HFF-Myc (cell line): ENCODE measurements around the gene SLC35F1.

Source experiments
- DNase-seq: peaks from one replicate; pipeline ENCODE4 v3.0.0-alpha.2; 2011; ENCODE audit warnings: low read depth; ENCODE audit errors: extremely low read depth
- H3K4me3 ChIP-seq: replicated peaks from 2 replicates; pipeline ENCODE4 v1.5.1; 2011; ENCODE audit warnings: low read depth, mild to moderate bottlenecking, control low read depth, low read length
- TF ChIP-seq, protein P1 (sequence below): IDR thresholded peaks from 2 replicates; pipeline ENCODE4 v1.5.1; 2012; ENCODE audit warnings: mild to moderate bottlenecking, low read depth, low read length, control low read depth; ENCODE audit errors: missing control alignments

The SLC35F1 gene

DNA sequence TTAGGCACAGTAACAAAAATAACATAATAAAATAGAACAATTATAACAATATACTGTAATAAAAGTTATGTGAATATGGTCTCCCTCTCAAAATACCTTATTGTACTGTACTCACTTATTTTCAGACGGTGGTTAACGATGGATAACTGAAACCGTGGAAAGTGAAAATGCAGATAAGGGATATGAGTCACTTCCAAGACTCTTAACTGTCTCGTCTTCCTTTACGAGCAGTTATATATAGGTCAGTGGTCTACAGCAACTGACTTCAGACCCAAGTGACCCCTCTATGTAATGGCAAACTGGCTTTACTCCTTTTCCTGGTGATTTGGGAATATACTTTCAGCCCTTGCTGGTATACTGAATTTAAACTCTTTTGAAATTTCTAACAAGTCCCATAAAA lies 261.4 kb downstream of the SLC35F1 start:
- no peak overlapping the region for H3K4me3 ChIP-seq
- TF ChIP-seq, protein P1, sequence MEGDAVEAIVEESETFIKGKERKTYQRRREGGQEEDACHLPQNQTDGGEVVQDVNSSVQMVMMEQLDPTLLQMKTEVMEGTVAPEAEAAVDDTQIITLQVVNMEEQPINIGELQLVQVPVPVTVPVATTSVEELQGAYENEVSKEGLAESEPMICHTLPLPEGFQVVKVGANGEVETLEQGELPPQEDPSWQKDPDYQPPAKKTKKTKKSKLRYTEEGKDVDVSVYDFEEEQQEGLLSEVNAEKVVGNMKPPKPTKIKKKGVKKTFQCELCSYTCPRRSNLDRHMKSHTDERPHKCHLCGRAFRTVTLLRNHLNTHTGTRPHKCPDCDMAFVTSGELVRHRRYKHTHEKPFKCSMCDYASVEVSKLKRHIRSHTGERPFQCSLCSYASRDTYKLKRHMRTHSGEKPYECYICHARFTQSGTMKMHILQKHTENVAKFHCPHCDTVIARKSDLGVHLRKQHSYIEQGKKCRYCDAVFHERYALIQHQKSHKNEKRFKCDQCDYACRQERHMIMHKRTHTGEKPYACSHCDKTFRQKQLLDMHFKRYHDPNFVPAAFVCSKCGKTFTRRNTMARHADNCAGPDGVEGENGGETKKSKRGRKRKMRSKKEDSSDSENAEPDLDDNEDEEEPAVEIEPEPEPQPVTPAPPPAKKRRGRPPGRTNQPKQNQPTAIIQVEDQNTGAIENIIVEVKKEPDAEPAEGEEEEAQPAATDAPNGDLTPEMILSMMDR = no peak
- no peak for DNase-seq

DNA sequence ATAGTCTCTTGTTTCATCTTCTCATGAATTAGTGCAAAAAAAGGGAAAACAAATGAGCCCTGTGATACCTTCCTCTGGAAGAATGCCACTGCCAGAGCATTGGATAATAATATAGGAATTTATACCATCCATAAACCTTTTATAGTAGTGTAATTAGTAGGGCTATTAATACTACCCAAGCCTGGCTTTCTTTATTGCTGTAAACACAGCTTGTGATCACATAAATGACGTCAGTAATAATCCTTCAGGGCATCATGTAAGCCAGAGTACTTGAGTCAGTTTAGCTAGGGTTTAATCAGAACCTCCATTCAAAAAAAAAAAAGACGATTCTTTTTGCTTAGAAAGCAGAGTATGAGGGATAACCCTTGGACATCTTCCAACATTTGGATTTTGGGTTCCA lies 264.8 kb downstream of the SLC35F1 start:
- no peak overlapping the region for H3K4me3 ChIP-seq
- TF ChIP-seq, protein P1 = no peak
- DNase-seq = no peak

DNA sequence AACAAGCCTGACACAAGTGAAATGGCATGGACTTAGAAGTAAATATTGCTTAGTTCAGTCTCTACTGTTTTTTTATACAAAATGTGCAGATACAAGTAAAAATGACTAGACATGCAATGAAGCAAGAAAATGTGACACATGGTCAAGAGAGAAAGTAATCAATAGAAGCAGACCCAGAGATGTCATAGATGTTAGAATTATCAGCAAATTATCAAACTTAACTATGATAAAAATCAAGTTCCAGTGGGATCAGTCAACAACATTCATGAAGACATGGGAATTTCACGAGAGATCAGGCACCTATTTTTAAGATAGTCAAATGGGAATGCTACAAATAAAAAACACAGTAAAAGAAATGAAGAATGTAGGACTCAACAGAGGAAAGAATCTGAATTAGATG lies 267.0 kb downstream of the SLC35F1 start:
- H3K4me3 ChIP-seq = no peak overlapping the region
- TF ChIP-seq, protein P1 = no peak
- DNase-seq = no peak

DNA sequence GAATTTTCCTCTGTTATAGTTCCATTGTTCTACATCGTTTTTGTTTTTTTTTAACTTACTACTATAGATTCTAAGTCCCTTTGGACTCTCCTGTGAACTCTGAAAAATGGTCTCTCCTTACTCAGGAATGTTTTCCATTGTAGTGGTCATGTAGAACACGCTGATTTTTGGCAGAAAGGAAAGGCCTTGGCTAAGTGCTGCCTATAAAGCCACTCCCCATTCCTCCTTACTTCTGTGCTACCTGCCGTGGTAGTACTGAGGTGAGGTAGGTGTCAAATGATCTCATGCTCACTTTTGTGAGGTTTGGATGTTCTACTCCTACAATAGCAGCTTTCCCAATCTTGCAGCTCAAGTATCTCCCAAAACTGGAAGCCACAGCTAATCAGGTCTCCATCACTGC lies 270.7 kb downstream of the SLC35F1 start:
- H3K4me3 ChIP-seq = no peak overlapping the region
- no peak for DNase-seq
- TF ChIP-seq, protein P1 = no peak

DNA sequence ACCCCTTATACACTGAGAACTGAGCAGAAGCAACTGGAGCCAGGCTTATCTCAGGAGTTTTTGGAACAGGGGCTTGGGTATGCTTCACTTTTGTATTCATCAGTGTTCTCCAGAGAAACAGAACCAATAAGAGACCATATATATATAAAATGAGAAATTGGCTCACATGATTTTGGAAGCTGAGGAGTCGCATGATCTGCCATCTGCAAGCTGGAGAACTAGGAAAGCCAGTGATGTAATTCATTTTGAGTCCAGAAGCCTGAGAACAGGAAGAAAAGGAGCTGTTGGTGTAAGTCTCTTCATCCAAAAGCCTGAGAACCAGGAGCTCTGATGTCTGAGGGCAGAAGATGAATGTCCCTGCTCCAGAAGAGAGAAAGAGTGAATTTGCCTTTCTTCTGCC lies 272.0 kb downstream of the SLC35F1 start:
- TF ChIP-seq, protein P1 = no peak
- no peak overlapping the region for H3K4me3 ChIP-seq
- no peak for DNase-seq

DNA sequence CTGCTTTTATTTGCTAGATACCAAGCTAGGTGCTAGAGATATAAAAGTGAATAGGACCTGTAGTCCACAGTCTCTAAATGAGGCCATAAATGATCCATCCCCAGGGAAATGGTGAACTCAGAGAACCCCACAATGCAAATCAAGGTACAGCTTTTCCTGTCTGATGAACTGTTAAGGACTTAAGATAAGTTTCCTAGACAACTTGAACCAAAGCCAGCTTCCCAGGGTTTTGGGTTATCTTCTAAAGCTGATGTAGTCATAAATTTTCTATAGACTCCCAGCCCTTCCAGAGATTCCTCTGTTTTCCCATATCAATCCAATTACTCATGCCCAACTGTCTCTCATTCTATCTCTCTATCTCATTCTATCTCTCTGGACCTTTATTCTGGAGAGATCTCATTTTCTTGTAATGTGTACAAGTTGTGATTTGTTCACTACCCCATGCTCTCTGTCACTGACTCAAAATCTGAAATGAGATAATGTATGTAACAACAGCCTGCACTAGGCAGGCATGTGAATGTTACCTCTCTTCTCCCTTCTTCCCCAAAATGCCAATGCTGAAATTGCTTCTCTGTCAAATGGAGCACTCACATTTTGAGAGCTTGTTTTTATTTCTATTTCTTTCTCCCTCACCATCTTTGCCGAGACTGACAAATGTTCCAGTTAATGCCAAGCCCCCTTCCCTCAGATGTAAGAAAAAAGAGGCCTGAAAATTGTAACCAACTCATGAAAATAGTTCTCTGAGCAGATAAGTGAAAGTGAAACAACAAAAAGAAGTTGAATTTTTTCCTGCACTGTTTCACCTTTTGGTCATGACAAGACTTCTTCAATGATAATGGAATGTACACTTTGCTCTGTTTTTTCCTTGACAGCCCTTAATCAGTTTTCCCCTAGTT lies 279.9 kb downstream of the SLC35F1 start:
- DNase-seq = no peak
- TF ChIP-seq, protein P1 = no peak
- no peak overlapping the region for H3K4me3 ChIP-seq
